Fibroblast of peridontal ligament (primary cell): ENCODE data around the gene MACF1.
A peak's percentile ranks its signal among the peaks of the same experiment; 100 is the strongest.

Experiments used
- DNase-seq: peaks from one replicate; pipeline ENCODE4 v3.0.0-alpha.2; 2010; ENCODE audit errors: extremely low read depth

Gene MACF1

DNA sequence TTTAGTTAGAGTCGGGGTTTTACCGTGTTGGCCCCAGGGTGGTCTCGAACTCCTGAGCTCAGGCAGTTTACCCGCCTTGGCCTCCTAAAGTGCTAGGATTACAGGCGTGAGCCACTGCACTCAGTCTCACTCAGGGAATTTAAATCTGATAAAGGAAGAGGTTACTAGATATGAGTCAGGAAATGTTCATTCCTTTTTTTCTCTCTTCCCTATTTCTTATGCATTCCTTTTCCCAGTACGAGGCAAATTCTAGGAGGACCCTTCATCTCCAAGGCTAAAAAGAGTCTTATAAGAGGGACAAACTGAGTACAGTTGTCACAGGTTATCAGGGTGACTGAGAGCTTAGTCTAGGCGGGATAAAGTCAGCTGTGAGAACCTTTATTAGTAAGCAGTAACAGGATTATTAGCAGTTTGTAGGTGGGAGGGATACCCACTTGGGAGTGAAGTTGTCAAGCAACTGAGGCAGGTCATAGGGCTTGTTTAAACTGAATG lies 9.1 kb downstream of the MACF1 start:
- DNase-seq, result peak; percentile 51

DNA sequence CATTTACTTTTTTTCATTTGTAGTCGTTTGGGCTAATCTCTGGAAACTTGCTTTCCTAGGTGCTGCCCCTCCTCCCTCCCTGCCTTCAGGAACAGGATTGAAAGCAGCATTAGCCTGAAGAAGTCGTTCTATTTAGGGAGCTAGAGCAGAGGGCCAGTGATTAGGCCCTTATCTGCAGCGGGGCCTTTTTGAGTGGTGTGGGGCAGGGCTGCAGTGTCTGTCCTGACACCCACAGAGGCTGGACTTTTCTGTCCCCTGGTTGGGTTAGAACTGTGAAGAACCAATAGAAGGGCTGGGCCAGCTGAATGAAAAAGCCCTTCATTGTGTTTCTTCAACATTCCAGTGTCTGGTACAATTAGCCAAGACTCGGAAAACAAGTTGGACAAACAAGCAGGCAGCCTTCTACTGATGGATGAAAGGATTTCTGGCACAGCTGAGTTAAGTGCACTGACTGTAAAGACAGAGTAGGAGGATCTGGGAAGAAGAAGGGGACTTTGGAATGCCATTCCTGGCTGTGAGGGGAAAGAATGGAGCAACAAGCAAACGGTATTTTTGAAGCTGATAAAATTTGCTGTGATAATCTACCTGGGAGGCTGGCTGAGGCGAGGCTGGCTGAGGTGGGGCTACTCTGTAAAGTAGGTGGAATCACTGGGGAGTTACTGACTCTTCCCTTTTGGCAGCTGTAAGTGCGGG lies 9.7 kb downstream of the MACF1 start:
- DNase-seq, result peak; percentile 25

DNA sequence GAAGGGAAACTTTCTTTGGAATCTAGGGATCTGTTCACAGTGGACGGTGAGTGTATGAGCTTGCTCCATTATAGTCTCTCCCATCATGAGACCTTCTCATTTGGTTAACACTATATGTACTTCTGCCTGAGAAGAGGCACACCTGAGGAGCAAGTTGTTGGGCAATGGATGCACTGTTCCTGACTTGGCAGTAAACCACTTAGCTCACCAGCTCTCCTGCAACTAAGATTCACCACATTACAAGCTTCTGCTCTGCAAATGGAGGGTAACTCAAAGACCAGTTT lies 10.2 kb downstream of the MACF1 start:
- no peak for DNase-seq

DNA sequence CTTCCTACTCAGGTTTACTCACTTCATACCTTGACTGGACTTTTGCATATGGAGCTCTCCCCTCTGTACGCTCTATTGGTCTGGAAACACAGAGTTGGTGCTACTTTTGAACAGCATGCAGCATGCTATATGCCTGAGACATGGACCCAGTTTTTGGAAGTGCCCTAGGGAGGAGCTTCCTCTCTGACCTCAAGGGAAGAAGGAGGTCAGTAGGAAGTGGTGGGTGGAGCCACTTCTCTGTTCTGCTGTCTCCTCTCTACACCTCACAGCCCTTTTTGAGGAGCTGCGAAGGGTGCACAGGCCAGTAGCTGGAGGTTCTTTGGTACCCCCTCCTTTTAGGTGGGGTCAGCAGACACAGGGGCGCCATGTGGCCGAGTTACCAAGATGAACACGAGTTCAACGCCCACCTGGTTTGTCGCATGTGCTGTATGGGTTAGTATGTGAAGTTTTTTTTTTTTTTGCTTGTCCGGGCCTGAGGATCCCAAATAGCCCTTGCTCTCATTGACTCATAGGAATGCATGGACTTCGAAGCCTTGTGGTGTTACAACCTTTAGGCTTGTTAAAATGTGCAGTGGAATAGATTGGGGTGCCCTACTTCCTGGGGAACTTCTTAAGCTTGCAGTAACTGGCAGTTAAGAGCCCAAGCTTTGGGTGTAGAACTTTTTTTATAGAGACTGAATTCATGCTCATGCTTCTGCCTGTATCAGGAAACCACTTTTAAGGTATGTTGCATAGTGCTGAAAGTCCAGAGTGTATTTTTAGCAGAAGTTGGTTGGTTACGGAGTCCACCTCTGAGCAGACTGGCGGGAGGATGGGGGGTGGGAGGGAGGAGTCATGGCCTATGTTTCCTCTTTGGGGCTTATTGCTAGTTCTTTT lies 10.7 kb downstream of the MACF1 start:
- DNase-seq, result no peak

- DNase-seq, result no peak
These were observed 12.3 kb downstream of the MACF1 start for GRCh38 chr1:39216771-39217170.

DNA sequence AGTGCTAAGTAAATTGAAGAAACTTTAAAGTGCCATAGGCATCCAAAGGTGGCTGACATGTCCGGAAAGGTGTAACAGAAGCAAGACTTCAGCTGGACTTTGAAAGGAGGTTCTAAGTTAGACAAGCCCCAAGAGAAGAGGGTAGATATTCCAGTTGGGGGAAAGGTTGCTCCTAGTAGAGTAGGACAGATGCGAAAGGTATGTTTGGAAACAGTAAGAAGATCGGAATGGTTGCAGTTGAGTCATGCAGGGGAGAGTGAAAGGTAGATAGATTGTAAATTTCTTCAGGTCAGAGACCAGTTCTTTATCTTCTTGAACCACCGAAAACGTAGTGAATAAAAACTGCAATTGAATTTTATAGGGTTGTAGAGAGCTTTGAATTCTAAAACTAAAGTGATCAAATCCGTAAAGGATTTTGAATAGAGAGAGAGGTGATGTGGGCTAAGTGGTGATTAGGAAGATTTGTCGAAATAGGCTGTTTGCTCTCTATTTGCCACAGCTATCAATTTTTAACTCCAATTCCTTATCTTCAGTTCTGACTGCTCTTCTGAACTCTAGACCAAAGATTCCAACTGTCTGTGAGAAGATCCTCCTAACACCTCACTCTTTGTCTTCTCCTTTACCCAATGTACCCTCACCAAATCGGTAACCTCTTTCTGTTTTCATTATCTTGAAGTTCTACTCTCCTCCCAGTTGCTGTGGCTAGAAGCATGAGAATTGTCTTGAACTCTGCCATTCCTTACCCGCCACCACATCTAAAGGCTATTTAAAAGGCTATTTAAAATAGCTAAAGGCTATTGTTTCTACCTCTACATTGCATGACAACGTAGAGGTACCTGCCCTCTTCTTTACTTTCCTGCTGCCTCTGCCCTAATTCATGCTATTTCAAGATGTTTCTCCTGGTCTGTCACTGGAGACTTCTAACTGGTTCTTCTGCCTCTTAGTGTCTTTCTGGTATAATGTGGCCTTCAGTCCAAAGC lies 16.7 kb downstream of the MACF1 start:
- no peak for DNase-seq

- no peak for DNase-seq
These were observed 19.9 kb downstream of the MACF1 start for GRCh38 chr1:39224295-39224829.

DNA sequence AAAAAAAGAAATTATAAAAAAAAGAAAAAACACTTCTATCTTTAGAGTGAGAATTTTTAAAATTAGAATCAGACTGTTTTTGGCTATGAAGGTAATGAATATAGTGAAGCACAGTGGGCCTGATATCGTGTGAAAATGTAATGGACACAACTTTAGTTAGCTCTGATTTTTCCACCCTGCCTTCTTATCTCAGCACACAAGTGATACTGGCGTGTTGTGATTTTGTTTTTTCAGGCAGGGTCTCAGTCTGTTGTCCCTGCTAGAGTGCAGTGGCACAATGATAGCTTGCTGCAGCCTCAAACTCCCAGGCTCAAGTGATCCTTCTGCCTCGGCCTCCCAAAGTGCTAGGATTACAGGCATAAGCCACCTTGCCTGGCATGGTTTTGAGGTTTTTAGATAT lies 22.3 kb downstream of the MACF1 start:
- DNase-seq, result no peak

GRCh38 chr1:39228252-39228651 lies 23.8 kb downstream of the MACF1 start:
- DNase-seq, result no peak

- no peak for DNase-seq
These were observed 25.0 kb downstream of the MACF1 start for GRCh38 chr1:39229504-39229903.

DNA sequence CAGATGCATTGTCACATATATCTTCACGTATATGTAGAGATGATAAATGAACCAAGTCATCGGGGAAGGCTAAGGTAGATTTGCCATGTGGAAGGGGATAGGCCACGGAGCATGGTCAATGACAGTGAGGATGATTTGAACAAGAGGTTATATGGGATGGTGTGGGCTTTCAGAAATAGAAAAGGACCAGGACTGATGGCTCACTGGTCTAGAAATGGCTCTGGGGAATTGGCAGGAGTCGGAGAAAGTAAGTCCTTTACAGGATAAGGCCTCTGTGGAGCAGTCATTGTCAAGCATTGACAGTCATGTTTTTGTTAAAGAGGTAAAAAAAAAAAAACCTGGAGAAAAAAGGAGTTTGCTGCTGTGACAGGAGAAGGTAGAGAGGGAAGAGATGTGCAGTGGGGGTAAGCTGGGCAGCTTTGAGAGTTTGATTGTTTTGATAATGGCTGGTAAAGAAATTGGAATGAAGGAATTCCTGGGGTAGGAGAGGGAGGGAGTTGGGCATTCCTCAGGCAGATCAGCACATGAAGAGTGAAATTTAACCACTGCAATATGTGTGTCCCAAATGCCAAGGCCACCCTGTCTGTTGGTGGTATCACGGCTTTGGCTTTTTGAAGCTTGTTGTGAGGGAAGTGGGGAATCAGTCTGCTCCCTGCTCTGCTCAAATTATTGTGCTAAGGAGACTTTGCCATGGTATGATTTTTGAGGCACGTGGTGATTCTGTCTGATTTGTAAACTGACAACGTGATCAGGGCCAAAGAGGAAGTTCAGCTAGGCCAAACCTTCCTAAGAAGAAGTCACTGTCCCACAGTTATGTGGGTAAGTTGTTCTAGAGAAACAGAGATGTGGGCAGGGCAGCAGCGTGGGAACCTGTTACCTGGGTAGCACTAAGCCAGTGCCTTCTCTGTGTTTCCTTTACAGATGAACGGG lies 26.0 kb downstream of the MACF1 start:
- peak; percentile 57 for DNase-seq

DNA sequence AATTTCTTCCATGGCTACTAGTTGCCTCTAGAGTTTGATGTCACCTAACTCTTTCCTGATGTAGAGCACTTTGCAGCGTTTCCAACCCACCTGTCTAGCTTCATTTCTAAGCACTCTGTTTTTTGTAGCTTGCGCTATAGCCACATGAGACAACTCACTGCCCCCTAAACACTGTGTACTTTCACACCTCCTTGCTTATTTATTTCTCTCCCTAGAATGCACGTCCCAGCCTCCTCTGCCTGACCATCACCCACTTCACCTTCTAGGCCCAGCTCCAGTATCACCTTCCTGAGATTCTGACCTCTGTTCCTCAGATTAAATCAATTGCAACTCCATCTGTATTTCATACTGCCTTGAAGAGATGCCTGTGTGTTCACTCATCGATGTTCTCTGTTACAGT lies 32.5 kb downstream of the MACF1 start:
- no peak for DNase-seq

GRCh38 chr1:39238476-39238875 lies 34.0 kb downstream of the MACF1 start:
- peak; percentile 82 for DNase-seq

- DNase-seq, result no peak
These were observed 35.5 kb downstream of the MACF1 start for GRCh38 chr1:39239968-39240367.

- no peak for DNase-seq
These were observed 38.8 kb downstream of the MACF1 start for GRCh38 chr1:39243302-39243701.

DNA sequence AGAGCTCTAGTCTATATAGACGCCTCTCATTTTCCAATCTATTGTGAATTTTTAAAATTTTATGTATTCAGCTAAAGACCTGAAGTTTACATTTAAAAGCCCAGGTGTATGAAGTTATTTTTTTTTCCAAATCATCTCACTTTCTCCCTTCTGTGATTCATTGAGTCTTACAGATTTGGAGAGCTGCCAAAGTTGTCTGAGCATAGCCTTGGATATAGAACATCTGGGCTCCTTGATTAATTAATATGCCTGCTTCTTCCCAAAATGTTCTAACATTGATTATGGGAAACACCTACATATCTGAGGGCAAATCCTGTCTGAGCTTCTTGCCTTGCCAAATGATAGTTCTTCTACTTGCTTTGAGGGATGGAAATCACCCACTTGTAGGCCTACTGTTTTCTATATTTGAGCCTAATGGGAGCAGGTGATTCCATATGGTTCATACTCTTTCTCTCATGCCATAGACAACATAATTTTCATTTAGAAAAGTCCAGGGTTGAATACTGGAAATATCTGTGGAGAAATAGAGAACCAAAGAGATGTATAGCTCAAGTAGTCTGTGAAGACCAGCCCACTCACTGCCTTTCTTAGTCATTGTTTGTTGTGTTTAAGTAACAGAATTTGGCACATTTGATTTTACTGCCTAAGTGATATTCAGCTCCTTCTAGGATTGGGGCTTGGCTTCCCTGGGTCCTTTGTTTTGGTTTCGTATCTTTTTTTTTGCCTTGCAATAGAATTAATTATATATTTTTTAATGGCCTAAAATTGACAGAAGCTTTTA lies 46.2 kb downstream of the MACF1 start:
- DNase-seq, result peak; percentile 48

- DNase-seq, result peak; percentile 42
These were observed 50.7 kb downstream of the MACF1 start for GRCh38 chr1:39255222-39255621.

DNA sequence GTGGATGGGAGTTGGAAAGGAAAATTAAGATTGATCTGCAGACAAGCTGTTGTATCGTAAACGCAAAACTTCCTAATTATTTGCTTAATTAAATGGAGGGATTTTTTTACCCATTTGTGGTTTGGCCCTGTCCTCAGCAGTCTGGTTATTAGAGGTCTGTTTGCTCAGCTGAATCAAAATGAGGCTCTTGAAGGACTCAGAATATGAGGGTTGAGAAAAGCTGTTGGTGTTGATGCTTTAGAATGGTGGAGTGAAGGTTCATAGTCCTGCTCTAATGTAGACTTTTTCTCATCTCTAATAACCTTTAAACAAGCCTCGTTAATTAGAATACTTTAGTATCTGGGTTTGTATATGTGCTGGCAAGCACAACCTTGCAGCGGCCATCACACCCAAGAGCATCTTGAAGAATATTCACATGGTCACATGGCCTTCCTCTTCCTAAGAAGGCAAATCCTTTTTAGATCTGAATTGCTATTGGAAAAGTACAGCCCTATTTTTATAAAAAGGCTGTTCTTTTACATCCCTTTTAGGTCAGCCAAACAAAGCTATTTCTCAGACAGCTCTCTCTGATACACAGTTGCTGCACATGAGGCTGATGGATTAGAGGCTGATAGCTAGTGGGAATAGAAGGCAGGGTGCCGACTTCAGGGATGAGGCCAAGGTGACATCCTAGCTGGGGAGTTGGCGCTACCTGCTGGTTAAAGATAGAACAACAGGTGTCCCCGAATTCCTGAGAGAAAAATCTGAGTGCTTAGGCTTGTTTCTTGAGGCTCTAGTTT lies 53.8 kb downstream of the MACF1 start:
- peak; percentile 75 for DNase-seq

DNA sequence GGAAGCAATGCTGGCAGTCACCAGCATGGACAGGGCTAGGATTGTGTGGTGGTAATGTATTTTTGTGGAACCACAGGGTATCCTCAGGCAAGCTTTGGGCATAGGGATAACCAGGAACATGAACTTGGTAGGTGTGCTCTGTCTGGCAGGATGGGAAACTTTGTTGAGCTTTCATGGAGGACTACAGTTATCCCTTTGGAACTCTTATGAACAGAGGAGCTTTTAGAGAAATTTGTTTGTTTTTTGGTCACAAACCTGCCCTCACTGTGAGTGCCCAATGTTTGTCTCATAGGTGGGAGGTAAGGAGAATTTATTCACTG lies 54.4 kb downstream of the MACF1 start:
- no peak for DNase-seq
